Right renal cortex interstitium (tissue), 3 donors: ENCODE results near the gene PLEKHA7. TPM values are rescaled to one million over a fixed set of nuclear protein-coding genes. Genes with fewer than 3 reads are reported as not detected.

Source experiments
- DNase-seq, 3 donors: peaks; one replicate each; pipeline ENCODE4 v3.0.0-alpha.2; 2013; ENCODE audit warnings: low read depth in 3 of 3, low spot score in 2 of 3
- polyA plus RNA-seq, 3 donors: library from polyadenylated mRNA; unstranded; fragments of 120-200 nt; gene quantifications; one replicate each; pipeline ENCODE4 v1.2.1, GENCODE V29; 2013; ENCODE audit not compliant: insufficient read length in 3 of 3

Gene PLEKHA7
- polyA plus RNA-seq, 3 donors = 48.3 to 53.0 (median 49.3) TPM

GRCh38 chr11:16783321-16783801 is 230.9 kb downstream of the PLEKHA7 start:
- DNase-seq = no peak

DNA sequence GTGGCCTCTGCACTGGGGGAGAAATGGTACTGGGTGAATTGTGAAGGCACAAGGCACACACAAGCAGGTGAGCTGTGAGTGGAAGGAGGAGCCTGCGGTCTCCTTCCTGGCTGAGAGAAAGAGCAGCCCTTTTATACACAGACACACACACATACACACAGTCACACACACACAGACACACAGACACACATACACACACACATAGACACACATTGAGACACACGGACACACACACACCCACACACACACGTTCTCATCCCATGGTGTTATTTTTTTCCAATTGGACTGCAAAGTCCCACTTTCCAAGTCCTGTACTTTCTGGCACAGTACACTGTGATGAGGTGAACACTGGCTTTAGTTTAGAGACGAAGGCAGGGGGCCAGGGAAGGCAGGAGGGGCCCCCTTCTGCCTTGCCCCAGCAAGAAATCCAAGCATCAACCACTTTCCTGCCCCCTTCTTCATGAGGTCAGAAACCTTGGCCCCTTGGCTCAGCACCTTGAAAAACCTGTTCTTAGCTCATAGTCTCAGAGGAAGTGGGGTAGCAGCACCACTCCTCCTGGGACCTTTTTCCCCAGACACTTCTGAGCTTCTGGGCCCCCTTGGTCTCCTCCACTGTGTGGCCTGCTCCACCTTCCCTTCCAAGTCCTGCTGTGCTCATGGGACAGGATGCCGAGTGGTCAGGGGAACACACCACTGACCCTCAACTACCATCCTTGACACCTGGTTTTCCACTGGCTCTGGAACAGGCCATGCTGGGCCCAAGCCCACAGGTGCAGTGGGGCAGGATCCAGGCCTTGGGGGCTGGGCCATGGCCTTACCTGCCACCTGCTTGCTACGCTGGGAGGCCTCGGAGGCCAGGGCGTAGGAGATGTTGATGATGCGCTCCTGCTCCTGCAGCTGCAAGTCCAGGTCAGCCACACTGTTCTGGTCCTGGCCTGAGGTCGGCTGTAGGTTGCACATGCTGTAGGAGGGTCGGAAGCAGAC is 232.0 kb downstream of the PLEKHA7 start:
- no peak for DNase-seq

GRCh38 chr11:16780698-16781550 is 233.3 kb downstream of the PLEKHA7 start:
- DNase-seq = no peak

DNA sequence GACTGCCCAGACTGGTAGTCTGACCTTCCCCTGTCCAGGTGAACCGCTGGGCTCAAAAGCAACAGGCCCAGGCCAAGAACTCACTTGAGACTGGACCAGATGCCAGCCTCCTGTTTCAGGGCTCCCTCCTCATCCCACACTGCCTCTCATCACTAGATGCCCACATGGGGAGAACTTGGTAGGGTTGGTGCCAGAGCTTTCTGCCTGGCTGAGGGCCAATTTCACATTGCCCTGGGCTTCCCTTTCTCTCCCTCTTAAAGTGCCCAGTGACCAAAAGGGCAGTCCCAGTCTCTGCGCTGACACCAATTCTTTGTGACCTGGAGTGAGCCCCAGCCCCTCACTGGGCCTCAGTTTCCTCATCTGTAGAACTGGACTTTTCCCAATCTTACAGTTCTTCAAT is 234.1 kb downstream of the PLEKHA7 start:
- DNase-seq = no peak

GRCh38 chr11:16779436-16779835 is 234.8 kb downstream of the PLEKHA7 start:
- no peak for DNase-seq

- DNase-seq = no peak
Observed at GRCh38 chr11:16778876-16779275, 235.3 kb downstream of the PLEKHA7 start.

- DNase-seq = no peak
Observed at GRCh38 chr11:16778286-16778685, 235.9 kb downstream of the PLEKHA7 start.

GRCh38 chr11:16777613-16777975 is 236.6 kb downstream of the PLEKHA7 start:
- DNase-seq = no peak

GRCh38 chr11:16776711-16777612 is 237.3 kb downstream of the PLEKHA7 start:
- DNase-seq = no peak

DNA sequence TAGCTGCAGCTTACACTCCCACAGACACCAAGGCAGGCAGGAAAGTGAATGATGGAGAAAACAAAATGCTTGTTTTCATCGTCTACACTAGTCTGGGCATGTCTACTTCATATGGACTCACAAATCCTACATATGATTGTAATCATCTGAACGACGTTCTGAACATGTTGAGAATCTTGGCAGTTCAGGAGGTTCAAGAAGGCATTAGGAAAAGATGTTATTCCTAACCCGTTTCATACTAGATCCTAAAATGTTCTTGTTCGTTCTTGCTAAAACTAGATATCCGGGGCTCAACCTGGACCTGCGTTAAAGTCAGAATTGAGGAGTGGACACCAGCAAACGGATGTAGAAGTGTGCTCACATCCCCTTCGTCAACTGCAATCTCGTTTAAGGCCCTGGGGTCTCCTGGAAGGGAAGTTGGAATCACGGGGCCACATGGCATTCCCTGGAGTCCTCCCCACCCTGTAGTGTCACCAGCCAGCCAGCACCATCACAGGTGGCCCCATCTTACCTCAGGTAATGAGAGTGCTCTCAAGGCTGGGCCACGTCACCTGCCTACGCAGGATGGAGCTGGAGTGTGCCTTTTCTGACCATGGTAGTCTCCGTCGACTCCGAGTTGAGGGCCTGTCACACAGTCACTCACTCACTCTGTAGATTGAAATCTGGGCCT is 238.5 kb downstream of the PLEKHA7 start:
- no peak for DNase-seq

DNA sequence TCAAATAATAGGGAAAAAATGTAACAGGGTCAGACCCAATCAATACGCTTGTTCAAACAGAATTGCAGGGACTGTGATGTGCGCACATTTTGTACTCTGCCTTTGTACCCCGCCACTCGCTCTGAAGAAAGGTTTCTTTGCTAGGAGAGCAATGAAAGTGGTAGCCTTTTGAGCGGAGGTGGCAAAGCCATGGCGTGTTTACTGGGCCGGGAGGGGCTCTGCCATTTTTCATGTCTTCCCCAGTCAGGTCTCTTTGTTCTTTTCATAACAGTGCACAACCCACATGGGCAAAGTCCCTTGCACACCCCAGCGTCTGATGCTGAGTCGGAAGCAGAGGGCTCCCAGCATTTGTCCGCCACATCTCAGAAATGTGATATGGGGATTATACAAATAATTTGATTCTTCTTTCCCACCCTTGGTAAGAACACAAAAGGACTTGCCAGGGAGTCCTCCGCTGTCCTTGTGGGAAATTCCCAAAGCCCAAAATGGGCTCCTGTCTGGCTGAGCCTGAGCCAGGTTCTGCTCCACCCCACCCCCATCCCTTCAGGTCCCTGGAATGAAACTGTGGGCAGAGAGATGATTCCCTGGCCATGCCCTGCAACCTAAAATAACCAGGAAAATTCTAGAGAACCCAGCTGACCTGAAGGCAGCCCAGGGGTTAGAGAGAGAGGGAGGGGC is 239.1 kb downstream of the PLEKHA7 start:
- DNase-seq = no peak

- no peak for DNase-seq
Observed at GRCh38 chr11:16773981-16774935, 240.0 kb downstream of the PLEKHA7 start.

DNA sequence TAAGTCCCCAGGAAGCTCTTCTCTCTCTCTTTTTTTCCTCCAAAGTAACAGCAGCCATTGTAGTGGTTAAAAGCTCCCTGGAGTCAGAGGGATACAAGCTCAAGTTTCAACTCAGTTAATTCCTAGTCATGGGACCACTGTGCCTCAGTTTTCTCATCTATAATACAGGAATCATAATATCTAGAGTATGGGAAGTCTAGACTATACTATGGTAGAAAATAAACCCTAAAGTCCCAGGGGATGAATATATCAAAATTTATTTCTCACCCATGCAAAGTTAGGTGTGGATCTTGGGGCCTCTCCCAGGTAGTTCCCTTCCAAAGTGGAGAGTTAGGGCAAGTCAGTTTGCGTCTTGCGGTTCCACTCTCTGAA is 242.1 kb downstream of the PLEKHA7 start:
- no peak for DNase-seq

DNA sequence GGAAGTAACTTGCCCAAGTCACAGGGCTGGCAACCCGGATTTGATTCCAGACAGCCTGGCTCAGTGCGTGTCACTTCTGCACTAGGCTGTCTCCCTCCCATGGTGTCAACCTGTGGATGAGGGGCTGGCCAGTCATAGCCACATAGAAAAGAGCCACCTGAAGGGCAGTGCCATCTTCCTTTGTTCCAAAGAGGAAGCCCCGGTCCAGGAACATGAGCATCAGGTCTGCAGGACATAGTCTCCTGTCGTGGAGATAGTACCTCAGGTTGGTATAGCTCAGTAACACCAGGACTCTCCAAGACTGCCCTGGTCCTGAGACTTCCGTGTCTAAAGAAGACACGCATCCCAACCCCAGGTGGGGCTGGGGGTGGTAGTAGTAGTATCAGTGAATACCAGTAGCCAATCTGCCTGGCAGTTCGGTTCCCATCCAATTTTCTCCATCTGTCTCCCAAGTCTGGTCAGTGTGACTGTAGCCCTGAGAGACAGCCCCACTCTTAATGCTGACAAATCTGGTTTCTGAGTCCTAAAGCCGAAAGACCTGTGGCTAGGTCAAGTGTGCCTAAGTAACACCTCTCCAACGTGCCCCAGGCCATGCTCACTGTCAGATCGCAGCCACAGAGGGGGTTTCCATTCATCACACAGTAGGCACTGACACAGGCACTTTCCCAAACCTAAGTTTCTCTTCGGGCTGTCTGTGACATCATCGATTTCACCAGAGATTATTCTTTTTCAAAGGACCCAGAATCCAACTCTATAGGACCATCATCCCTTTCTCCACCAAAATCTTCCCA is 242.7 kb downstream of the PLEKHA7 start:
- no peak for DNase-seq

GRCh38 chr11:16770016-16770415 is 244.2 kb downstream of the PLEKHA7 start:
- no peak for DNase-seq

DNA sequence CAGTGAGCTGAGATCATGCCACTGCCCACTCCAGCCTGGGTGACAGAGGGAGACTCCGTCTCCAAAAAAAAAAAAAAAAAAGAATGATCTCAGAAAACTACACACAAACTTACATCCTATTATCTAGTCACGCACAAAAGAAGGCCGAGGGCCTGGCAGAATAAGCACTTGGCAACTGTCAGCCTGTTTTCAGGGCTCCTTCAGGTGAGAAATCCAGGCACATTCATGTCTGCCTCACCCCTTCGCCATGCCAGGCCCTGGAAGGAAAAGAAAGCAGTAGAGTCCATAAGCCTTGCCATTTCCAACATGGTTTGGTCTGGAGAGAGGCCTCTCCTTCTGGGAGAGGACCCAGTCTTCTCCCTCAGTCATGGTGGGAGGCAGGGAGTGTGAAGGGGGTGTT is 244.8 kb downstream of the PLEKHA7 start:
- no peak for DNase-seq

- DNase-seq = no peak
Observed at GRCh38 chr11:16767957-16768356, 246.3 kb downstream of the PLEKHA7 start.
